HG02938 (cell line): ENCODE measurements around the gene ADGRL3.
"Not testable (repeated sequence)": the region's sequence is repeated elsewhere in the genome, so short reads cannot be mapped to it uniquely, and the experiment has no call there.

Experiments used
- ATAC-seq: cut with Tn5 transposase; IDR thresholded peaks from one replicate; pipeline ENCODE4 v1.9.1; 2021; ENCODE audit warnings: mild to moderate bottlenecking, moderate library complexity; ENCODE audit not compliant: unreplicated experiment

Gene ADGRL3

DNA sequence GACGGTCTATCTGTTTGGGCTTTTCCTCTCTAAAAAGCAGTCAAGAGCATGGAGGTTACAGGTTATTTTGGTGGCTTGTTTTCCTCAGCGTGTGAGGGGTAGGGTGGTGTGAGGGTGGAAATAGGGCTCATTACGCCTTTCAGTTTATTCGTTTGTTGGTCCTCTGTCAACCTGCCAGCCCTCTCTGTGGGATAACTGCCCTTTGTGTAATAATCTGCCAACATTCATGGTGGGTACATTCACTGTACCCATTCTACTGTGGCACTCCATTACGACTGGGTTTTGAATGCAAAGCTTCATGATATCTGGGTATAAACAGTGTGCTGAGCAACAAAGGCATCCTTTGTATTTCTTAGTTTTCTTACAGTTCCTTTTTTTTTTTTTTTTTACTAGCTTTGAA is 136.4 kb downstream of the ADGRL3 start:
- no peak for ATAC-seq

DNA sequence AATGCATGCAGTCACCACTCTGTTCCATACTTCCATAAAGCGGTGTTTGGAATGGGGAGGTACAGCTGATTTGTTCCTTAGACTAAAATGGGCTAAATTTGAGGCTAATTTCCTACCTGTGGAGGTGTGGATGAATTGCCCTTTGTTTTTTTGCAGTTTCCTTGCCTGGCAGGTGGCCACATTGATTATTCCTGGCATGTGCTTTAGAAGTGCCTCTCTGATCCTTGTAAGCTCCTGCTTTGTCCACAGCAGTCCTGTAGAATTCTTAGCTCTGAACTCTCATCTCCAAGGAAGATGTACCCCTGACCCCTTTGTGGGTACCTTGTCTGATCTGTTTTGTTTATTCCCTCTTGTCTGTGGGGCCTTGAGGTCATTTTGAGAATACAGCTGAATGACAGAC is 136.8 kb downstream of the ADGRL3 start:
- ATAC-seq = no peak

DNA sequence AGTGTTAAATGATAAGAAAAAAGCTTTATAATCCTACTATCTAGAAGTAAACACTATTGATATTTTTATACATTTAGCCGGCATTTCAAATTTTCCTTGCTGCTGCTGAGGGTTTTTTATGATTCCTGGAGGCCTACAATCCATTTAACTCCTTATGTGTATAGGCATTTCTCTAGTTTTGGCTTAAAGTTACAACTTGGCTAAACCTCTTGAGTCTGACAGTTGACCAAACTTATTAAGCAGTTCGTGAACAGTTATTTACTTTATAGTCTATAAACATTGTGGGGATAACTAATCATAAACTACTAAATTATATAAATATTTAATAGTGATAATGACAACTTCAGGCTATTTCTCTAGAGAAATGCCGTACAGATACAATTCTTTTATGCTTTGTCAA is 141.9 kb downstream of the ADGRL3 start:
- no peak for ATAC-seq

DNA sequence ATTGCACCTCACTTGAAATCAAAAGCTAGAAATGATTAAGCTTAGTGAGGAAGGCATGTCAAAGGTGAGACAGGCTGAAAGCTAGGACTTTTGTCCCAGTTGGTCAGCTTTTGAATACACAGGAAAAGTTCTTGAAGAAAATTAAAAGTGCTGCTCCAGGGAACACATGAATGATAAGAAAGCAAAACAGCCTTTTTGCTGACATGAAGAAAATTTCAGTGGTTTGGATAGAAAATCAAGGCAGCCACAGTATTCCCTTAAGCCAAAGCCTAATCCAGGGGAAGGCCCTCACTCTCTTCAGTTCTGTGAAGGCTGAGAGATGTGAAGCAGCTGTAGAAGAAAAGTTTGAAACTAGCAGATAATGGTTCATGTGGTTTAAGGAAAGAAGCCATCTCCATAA is 150.8 kb downstream of the ADGRL3 start:
- no peak for ATAC-seq

DNA sequence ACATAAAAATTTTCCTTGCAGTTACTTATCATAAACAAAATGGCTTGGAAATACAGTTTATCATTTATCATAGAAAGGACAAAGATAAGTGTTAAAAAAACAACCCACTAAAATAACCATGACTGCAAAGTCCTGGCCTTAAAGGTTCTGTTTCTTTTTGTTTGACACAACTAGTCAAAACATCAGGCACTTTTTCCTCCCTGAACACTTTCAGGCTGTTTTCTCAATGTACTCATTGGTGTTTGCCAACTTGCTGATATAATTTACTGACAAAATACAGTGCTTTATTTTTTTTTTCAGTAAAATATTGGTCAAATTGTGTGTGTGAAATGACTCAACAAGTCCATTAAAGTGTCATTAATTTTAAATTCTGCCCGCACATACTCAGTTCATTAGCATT is 156.6 kb downstream of the ADGRL3 start:
- no peak for ATAC-seq

DNA sequence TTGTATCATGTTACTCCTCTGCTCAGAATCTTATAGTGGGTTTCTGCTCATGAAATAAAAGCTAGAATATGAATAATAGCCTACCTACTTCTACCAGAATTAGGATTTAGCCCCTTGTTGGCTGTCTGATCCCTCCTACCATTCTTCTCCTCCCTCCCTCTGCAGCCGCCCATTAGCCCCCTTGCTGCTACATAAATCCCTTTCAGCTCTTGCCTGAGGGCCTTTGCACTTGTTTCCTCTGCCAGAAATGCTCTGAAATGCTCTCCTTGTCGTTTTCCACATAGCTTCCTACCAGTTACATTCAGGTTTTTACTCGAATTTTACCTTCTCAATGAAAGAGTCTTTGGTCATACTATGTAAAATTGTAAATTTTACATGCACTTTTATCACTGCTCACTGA is 159.2 kb downstream of the ADGRL3 start:
- no peak for ATAC-seq

GRCh38 chr4:61372817-61373216 is 172.7 kb downstream of the ADGRL3 start:
- not testable (repeated sequence) for ATAC-seq

GRCh38 chr4:61373901-61374440 is 173.8 kb downstream of the ADGRL3 start:
- ATAC-seq = no peak

DNA sequence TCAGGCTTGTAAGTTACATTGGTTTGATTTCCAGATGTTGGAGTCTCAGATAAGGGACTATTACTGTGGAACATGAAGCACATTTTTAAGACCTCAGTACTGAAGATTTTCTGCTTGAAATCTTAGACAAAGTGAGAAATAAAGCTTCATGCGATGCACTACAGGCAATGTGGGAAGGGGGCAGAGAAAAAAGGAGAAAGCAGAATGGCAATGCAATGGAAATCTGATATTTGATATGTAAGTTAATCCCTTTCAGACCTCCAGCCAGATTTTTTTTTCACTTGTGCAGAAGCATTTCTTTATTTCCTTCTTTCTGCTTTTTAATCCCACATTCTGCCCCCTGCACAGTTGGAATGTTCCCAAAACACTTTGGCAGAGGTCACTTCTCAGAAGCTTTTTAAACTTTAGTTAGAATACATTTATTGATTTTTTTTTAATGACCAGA is 174.3 kb downstream of the ADGRL3 start:
- no peak for ATAC-seq

GRCh38 chr4:61375301-61375700 is 175.2 kb downstream of the ADGRL3 start:
- ATAC-seq = no peak

DNA sequence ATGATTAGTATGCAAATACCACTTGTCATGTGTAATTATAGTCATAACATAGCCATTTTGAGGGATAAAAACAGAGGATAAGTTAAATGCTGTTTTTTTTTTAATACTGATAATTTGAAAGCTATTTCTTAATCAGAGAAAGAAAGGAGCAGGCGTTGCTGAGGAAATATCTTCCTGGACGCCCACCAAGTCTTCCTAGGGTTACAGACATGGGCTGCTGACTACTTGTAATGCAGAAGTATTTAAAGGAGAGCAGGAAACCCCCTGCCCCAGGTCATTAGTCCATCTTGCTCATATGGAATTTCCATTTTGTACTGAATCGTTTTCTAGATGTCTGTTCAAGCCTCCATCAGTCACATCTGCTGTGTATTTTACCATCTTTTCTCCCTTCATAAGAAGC is 176.2 kb downstream of the ADGRL3 start:
- ATAC-seq = no peak

DNA sequence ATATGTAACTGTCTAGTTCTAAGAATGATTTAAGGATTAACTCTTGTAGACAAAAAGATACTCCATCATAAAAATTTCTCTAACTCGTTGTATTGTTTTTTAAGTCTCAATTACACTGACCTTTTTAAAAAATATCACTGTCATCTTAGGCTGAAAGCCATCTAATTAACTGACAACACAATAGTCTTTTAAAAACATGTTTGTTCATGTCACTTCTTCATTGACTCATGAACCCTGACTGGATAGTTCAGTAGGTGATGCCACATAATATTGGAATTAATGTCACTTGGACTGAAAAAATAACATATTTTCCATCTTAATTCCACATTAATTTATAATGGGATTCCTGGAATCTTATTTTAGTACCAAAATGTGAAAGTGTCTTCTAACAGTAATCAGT is 179.3 kb downstream of the ADGRL3 start:
- no peak for ATAC-seq

DNA sequence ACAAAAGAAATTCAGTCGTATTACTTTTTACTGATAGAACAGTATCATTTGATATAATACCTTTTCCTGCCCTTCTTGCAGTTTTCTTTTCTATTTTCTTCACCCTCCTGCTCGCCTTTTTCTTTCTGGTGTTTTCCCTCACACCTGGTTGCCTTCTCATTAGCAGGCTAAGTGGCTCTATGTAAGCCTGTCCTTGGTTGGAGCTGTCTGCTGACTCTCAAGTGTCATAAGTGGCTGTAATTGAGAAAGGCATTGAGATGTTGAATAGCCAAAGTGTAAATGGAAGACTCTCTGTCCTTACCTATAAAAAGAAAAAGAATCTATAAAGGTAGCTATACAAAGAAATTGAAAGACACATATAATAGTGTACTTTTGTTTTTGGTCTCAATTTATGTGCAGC is 180.7 kb downstream of the ADGRL3 start:
- ATAC-seq = no peak

- no peak for ATAC-seq
Measured at GRCh38 chr4:61385256-61385655, 185.1 kb downstream of the ADGRL3 start.

GRCh38 chr4:61387372-61387771 is 187.2 kb downstream of the ADGRL3 start:
- not testable (repeated sequence) for ATAC-seq

- ATAC-seq = no peak
Measured at GRCh38 chr4:61389640-61390039, 189.5 kb downstream of the ADGRL3 start.

DNA sequence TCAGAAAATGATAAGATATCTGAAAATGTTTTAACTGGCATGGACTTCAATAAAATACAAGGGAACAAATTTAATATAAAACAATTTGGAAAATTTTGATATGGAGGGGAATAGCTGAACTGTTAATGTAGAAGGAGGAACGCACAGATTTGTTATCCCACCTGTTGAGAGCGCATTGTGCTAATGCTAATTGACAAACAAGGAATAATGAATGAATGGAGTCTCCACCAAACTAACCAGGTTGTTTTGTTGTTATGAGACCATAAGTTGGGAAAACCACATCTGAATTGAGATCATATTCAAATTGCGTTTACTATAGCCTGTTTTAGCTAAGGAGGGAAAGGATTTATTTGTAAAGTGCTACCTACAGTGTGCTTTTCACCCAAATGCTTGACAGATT is 195.6 kb downstream of the ADGRL3 start:
- ATAC-seq = no peak

GRCh38 chr4:61397174-61397573 is 197.0 kb downstream of the ADGRL3 start:
- no peak for ATAC-seq

DNA sequence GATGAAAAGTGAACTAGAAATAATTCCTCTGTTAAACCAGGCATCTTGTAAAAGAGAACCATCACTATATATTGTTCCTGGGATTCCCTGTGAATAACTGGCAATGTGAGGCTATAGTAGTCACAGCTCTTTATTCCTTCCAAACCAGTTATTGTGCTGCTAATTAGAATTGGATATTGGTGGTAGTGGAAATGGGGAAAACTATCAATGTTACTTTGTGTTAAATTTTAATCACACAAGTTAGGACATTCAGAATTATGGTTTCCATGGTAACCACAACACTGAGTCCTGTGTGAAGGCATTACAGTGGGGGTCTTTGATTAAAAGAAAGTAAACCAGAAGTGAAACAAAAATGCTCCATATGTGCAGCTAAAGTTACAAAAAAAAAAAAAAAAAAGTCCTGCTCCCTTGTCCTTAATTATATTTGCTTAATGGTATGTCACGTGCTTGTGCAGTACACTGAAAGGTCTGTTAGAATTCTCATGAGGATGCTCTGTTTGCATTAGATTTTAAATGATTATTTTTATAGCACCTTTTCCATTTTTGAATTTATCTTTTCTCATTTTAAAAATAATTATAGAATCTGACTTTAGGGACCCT is 200.4 kb downstream of the ADGRL3 start:
- ATAC-seq = no peak

- no peak for ATAC-seq
Measured at GRCh38 chr4:61401771-61402170, 201.6 kb downstream of the ADGRL3 start.

DNA sequence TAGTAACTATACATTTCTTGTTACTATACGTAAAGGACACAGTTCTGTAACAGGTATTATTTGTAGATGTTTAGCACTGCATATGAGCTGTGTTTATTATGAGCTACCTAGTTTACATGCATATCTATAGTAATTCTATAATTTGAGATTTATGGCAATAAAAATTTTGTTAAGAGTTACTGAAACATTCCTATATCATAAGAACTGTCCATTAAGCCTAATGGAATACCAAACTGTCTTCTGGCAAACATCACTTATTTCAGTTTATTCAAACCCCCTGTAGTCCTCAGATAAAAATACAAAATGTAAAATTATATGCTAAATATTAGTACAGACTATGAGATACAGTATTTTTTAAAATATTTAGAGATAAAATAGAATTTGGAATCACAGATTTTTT is 205.2 kb downstream of the ADGRL3 start:
- no peak for ATAC-seq

DNA sequence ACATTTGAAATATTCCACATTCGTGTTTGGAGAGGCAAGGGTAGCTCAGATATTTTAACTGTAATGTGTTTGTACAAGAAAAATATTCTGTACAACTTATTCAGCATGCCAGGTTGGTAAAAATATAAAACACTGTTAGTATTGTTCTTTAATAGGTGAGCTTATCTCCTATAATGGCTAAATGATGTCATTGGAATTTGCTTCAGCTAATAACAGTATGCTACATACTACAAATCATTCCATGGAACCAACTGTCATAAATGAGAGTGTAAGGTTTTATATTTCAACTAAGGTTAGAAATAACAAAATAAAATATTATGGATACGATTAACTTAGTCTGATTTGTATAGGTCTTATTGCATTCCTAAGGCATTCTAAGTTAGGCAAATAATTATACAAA is 206.6 kb downstream of the ADGRL3 start:
- ATAC-seq = no peak
